Amygdala (tissue), 56 donors: ENCODE results near the gene EIF4A3.

Experiments
- DNase-seq, 56 donors: peaks; one replicate each; lab custom pipeline; 2025; lab: John Stamatoyannopoulos, UW

Gene EIF4A3

GRCh38 chr17:80141463-80142165, 5.3 kb downstream of the EIF4A3 start:
- no peak for DNase-seq

DNA sequence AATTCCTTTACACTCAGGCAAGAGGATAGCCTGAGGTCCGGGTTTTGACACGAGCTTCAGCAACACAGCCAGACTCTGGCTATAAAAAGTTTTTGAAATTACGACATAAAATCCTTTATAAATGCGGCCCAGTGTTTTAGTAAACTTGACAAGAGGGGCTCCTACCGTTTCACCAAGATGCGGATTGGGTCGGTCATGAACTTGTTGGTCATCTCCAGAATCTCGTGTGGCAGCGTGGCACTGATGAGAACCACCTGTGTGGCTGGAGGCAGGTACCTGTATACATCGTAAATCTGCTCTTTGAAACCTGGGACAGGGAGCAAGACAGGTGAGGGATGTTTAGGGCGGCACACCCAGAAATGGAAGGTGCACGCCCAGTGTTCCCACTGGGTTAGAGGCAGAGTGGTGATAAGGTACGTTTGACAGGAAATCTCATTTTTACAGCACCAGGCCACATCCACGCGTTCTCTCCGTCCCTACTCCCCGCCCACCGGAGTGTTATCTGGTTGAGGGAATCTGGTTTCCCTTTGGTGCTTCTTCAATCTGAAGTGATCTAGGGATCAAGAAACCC, 8.0 kb downstream of the EIF4A3 start:
- DNase-seq, result no peak

DNA sequence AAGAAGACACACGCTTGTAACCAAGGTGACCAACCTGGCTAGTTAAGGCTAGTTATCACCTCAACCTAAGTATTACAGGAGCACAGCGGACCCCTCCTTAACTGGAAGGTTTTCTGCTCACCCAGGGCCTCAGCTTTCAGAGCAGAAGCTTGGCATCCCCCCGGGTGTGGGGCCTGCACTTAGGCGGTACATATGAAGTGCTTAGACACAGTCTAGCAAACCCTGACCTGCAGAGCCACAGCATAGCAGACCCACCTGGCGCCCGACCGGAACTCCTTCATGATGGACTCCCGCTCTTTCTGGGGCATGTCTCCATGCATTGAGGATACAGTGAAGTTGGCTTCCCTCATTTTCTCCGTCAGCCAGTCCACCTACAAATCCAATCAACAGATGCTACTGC, 9.8 kb downstream of the EIF4A3 start:
- no peak for DNase-seq

- DNase-seq, result no peak
Measured at GRCh38 chr17:80133626-80133970, 13.3 kb downstream of the EIF4A3 start.

GRCh38 chr17:80132906-80133625, 13.9 kb downstream of the EIF4A3 start:
- DNase-seq, result no peak

- no peak for DNase-seq
Measured at GRCh38 chr17:80130992-80131391, 15.9 kb downstream of the EIF4A3 start.

- no peak for DNase-seq
Measured at GRCh38 chr17:80129006-80129565, 17.8 kb downstream of the EIF4A3 start.

DNA sequence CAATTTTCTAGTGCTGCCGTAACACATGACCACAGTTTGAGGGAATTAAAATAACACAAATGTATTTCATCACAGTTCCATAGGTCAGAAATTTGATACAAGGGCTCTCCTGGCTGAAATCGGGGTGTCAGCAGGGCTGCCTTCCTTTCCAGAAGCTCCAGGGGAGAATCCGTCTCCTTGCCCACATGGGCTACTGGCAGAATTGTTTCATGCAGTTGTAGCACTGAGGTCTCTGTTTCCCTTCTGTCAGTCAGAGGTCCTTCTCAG, 20.5 kb downstream of the EIF4A3 start:
- no peak for DNase-seq

- no peak for DNase-seq
Measured at GRCh38 chr17:80125656-80126448, 21.1 kb downstream of the EIF4A3 start.

DNA sequence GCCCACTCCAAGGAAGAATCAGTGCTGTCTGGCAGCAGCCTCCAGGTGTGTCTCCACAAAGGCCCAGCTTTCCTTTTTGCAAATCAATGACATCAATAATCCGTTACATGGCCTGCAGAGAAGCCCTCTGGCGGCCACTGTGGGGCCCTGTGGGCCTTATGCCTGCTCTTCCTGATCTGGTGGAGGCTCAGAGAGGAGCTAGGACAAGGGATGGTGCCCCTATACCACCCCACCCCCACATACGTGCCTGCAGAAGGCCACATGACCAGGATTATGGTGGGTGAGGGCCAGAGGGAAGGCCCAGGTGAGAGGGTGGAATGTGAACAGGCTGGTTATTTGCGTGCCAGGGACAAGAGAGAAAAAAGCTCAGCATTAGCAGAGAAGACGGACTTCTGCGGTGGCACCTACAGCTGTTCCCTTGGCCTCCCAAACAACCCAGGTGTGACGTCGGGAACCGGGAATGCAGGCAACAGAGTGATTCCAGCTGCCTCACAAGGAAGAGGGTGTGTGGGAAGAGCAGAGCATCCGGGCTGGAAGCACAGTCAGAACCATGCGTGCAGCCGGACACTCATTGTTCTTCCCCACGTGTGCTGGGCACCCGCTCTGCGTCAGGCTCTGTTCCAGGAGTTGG, 22.5 kb downstream of the EIF4A3 start:
- no peak for DNase-seq

DNA sequence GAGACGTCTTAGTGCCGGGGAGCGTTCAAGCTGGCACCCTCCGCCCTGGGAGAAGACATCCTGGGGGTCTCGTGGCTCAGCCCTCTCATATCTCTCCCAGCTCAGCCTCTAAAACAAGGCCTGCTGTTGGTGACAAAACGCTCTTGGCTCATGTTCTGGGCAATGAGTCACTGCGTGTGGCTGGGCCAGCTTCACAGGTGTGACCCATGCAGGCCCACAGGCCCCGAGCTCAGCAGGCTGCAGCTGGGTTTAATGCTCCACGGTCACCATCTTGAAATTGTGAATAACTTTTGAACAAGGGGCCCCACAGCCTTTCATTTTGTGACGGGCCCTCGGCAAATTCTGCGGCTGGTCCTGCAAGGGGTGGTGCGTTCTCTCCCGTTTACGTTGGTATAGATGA, 23.1 kb downstream of the EIF4A3 start:
- no peak for DNase-seq

- no peak for DNase-seq
Measured at GRCh38 chr17:80122926-80123505, 23.9 kb downstream of the EIF4A3 start.

GRCh38 chr17:80122026-80122575, 24.8 kb downstream of the EIF4A3 start:
- no peak for DNase-seq

DNA sequence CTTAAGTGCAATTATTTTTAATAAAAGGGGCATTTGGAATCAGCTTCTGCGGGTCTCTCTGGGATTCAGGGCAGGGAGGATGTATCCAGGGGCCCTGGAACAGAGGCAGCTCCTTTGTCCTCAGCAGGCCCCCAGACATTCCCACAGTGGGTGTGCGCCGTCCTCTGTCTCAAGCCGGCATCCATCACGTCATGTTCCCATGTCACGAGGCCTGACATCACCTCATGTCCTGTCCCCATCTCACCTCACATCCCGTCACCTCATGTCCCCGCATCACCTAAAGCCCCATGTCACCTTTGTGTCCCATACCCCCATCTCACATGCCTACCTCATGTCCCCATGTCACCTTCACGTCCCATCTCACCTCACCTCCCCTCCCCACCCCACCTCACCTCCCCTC, 27.1 kb downstream of the EIF4A3 start:
- DNase-seq, result no peak

- DNase-seq, result no peak
Measured at GRCh38 chr17:80119271-80119791, 27.6 kb downstream of the EIF4A3 start.

GRCh38 chr17:80118601-80119270, 28.2 kb downstream of the EIF4A3 start:
- DNase-seq, result no peak

DNA sequence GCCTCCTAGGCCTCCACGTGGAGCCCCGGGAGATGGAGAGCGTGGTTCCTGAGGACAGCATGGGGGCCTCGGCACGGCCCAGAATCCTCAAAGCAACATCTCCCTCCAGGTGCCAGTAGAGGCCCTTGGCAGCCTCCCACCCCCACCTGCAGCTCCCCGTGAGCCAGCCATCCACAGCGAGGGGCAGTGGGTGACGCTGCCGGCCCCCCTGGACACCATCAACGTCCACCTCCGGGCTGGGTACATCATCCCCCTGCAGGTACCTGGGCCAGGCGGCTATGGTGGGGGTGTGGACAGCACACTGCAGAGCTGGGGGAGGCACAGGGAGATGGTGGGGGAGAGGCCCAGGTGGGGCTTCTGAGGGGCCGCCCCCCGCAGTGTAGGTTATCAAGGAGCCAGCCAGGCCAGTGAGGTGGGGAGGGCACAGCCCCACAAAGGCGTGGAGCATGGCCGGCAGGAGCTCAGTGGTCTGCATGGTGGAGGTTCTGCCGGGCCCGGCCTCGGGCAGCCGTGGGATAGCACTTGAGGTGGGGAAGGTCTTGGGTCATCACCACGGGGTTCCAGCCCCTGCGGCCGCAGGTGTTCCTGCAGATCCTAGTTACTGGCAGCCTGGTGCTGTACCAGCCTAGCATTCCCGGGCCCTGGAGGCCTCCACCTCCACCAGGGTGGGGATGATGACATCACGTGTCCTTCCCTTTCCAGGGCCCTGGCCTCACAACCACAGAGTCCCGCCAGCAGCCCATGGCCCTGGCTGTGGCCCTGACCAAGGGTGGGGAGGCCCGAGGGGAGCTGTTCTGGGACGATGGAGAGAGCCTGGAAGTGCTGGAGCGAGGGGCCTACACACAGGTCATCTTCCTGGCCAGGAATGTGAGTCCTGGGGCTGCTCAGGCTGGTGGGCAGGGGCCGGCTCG, 29.2 kb downstream of the EIF4A3 start:
- no peak for DNase-seq

GRCh38 chr17:80116921-80117380, 30.0 kb downstream of the EIF4A3 start:
- DNase-seq, result no peak
